ENCODE measurements around the gene PRAC2. TPM values are rescaled to one million over a fixed set of nuclear protein-coding genes. Genes with fewer than 3 reads are reported as not detected.
A peak's percentile ranks its signal among the peaks of the same experiment; 100 is the strongest.

PRAC2 gene
- total RNA-seq, 4 donors from 2014 or later = not detected

DNA sequence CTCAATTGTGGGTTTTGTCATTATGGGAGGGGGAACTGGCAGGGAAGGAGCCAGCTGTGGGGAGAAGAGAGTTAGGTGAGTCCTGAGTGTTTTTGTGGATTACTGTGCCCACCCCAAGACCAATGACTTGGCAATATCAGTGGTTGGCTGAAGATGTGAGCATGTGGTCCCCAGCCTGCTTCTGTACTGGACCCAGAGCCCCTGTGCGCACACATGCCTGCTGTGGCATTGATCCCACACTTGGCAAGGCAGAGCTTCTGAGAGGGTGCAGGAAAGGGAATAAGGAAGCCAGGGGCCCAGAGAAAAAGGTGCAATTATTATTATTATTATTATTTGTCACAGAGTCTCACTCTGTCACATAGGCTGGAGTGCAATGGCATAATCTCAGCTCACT, 2.0 kb upstream of the PRAC2 start:
- Histone ChIP-seq H3K36me3 (no peaks in the 10 kb centered on the region), H3K27ac (no peak overlapping the region), H3K4me1 (peaks cover 10 to 50% (median 36%) of the 10 kb centered on the region in 3 donors), H3K27me3 (peaks cover 67 to 100% (median 89%) of the 10 kb centered on the region in 4 donors), H3K4me3 (no peak overlapping the region), H3K9me3 (no peaks in the 10 kb centered on the region)
- intact Hi-C loops (cut with DNase I) = loop anchor here (5.0 kb wide), 1 partner anchor 156 kb away; no protein-coding TSS in a partner anchor
- no peak for DNase-seq
- 50 to 79% methylated on average over 1 of the region's 1 CpG for WGBS, 2 donors
- TF ChIP-seq, protein P1, sequence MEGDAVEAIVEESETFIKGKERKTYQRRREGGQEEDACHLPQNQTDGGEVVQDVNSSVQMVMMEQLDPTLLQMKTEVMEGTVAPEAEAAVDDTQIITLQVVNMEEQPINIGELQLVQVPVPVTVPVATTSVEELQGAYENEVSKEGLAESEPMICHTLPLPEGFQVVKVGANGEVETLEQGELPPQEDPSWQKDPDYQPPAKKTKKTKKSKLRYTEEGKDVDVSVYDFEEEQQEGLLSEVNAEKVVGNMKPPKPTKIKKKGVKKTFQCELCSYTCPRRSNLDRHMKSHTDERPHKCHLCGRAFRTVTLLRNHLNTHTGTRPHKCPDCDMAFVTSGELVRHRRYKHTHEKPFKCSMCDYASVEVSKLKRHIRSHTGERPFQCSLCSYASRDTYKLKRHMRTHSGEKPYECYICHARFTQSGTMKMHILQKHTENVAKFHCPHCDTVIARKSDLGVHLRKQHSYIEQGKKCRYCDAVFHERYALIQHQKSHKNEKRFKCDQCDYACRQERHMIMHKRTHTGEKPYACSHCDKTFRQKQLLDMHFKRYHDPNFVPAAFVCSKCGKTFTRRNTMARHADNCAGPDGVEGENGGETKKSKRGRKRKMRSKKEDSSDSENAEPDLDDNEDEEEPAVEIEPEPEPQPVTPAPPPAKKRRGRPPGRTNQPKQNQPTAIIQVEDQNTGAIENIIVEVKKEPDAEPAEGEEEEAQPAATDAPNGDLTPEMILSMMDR (IDR thresholded peaks at IDR 0.05) = no peak
- TF ChIP-seq POLR2A (IDR thresholded peaks at IDR 0.05) = no peak

DNA sequence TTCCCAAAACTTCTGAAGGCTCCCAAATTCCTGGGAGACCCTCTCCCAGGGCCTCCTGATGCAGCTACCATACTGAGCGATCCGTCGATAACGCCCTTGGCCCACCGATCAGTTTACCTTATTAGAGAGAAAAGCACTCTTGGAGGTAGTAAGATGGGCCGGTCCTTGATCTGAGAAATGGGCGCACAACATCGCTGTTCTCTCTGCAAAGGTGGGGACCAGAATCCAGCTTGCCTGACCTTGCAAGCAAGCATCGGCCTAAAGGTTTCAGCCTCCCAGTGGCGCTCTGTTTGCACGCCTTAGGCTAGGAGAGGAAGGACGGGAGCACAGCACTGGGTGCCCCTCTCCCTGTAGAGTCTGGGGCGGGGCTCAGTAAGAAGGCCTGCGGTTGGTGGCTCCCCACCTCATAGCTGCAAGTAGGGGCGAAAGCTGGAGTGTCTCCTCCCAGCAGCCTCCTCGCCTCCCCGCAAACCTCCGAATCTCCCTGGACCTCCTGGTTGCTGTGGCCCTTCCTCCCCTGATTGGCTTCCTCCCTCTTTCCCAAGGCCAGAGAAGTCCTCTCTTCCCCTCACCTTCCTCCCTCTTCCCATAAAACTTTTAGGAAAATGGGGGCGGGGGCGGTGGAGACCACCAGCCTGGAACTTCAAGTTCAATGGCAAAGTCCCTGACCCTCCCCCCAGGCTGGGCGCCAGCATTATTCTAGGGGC, 631 bp upstream of the PRAC2 start, which contains the start of gene PRAC1:
Gene PRAC1, minus strand, starts transcription at position 318 of the 707 bp plus-strand sequence. Its CDS starts 126 bp downstream, at position 192.
- peaks cover 10 to 50% (median 36%) of the 10 kb centered on the region in 3 donors for H3K4me1 ChIP-seq
- 10 to 12% methylated on average over 2 to 16 of the region's 21 CpGs for WGBS, 2 donors
- no peak for DNase-seq
- H3K9me3 ChIP-seq = no peaks in the 10 kb centered on the region
- TF ChIP-seq, protein P1 (IDR thresholded peaks at IDR 0.05) = no peak
- no peak for TF ChIP-seq POLR2A (IDR thresholded peaks at IDR 0.05)
- H3K27ac ChIP-seq = no peak within 1 kb of the TSS
- intact Hi-C loops (cut with DNase I) = loop anchor here (5.0 kb wide), 1 partner anchor 155 kb away; no protein-coding TSS in a partner anchor
- peak within 1 kb of the TSS in 1 of 4 donors; percentile 40 for H3K4me3 ChIP-seq
- peaks cover 68 to 100% (median 94%) of the 10 kb centered on the region in 4 donors for H3K27me3 ChIP-seq
- H3K36me3 ChIP-seq = no peaks in the 10 kb centered on the region

DNA sequence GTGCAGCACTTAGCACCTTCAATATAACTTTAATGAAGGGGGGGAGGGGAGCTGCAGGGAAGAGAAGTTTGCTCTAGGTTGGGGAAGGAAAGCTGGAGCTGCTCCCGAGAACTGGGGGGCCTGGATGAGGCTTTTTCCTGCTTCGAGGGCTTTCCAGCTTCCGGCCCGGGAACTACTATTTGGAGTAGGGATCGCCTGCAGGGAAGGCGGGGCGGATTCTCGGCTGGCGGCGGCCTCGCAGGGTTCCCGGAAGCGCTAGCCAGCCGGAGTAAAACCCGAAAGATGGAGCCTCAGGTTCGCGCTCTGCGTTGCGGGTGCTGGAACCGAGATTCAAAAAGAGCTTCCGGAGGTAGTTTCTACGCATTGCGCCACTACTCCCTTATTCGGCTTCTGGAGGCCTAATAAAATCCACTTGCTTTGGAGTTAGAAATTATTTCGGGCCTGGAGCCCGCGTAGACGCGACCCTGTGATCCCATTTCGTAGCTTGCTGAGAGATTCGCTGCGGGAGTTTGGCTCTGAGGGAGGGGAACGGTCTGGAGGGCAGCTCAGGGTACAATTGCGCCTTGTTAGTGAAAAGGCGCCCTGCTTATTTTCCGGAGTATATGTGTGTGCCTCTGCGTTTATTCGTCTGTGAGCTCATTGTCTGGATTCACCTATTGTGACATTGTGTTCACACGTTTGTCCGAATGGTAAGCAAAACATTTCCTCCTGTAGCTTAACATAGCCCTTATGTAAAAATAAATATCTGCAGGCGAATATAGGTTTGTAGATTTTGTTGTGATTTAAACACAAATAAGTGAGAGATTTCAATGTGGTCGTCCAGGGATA, 652 bp downstream of the PRAC2 start:
- H3K27ac ChIP-seq = no peak overlapping the region
- TF ChIP-seq, protein P1 (IDR thresholded peaks at IDR 0.05) = no peak
- no peak for TF ChIP-seq POLR2A (IDR thresholded peaks at IDR 0.05)
- no peak for DNase-seq
- no peaks in the 10 kb centered on the region for H3K36me3 ChIP-seq
- H3K4me3 ChIP-seq = peak overlapping the region in 1 of 4 donors; percentile 40
- WGBS, 2 donors = 16% methylated on average over 19 to 41 of the region's 42 CpGs
- H3K9me3 ChIP-seq = no peaks in the 10 kb centered on the region
- H3K27me3 ChIP-seq = peaks cover 69 to 100% (median 93%) of the 10 kb centered on the region in 4 donors
- peaks cover 10 to 52% (median 38%) of the 10 kb centered on the region in 3 donors for H3K4me1 ChIP-seq
- intact Hi-C loops (cut with DNase I) = loop anchor here (5.0 kb wide), 1 partner anchor 154 kb away; no protein-coding TSS in a partner anchor

DNA sequence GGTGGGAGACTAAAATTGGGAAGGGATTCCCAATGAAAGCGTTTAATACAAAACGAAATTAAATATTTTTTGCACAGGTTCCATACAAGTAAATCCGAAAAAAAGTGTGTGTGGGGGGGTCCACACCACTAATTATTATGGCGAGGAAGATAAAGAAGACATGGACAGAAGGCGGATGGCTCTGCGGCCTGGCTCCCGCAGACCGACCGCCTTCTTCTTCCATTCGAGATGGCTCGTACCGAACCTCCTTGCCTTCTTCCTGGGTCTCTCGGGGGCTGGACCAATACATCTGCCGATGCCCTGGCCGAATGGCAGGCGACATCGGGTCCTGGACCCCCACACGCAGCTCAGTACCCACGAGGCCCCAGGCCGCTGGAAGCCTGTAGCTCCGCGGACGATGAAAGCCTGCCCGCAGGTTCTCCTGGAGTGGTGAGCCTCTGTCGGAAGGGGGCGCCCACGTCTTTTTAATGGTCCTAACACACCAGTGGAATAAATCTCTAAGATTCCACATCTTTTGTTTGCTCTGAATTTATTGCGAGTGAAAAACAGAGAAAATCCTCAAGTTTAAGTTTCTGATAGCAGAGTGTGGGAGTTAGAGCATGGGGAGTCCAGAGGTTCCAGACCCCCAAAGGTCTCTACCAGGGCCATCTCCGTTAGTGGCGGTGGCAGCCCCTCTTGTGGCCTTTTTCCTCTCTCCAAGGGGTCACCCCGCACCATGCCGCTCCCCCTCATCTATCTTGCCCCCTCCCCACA, 1.4 kb downstream of the PRAC2 start:
- no peaks in the 10 kb centered on the region for H3K9me3 ChIP-seq
- H3K36me3 ChIP-seq = no peaks in the 10 kb centered on the region
- 10 to 15% methylated on average over 18 to 20 of the region's 32 CpGs for WGBS, 2 donors
- intact Hi-C loops (cut with DNase I) = loop anchor here (5.0 kb wide), 2 partner anchors 68 to 153 kb away; no protein-coding TSS in a partner anchor
- no peak overlapping the region for H3K27ac ChIP-seq
- peak overlapping the region in 1 of 4 donors; percentile 26 for H3K4me3 ChIP-seq
- no peak for DNase-seq
- TF ChIP-seq POLR2A (IDR thresholded peaks at IDR 0.05) = no peak
- TF ChIP-seq, protein P1 (IDR thresholded peaks at IDR 0.05) = peak; percentile 33 to 67 (median 59)
- peaks cover 7 to 52% (median 36%) of the 10 kb centered on the region in 3 donors for H3K4me1 ChIP-seq
- peaks cover 70 to 100% (median 93%) of the 10 kb centered on the region in 4 donors for H3K27me3 ChIP-seq

Measured in esophagus squamous epithelium (tissue), 5 donors.